HEK293 (cell line): Measurements from ENCODE around the gene NET1.
A peak's percentile ranks its signal among the peaks of the same experiment; 100 is the strongest.

Experiments
- CTCF ChIA-PET: fragments of 350-600 bp; formaldehyde crosslinking; extraction: SDS; loops from one replicate; lab custom pipeline; 2021; ENCODE audit warnings: antibody characterized with exemption; lab: Yijun Ruan, JAX
- POLR2A ChIA-PET: fragments of 300-600 bp; formaldehyde crosslinking; extraction: SDS; loops from one replicate; lab custom pipeline; 2020; ENCODE audit warnings: antibody characterized with exemption, inconsistent platforms; lab: Yijun Ruan, JAX
- H3K27ac ChIP-seq: fragments of 200-500 bp; sonication (Bioruptor generic); 2 replicates; pipeline ENCODE4 v1.5.1; 2014; ENCODE audit warnings: low read depth, low read length, control low read depth, inconsistent platforms; ENCODE audit errors: extremely low read depth
- H3K36me3 ChIP-seq, 2 experiments: fragments of 200-500 bp in 1 of 2; sonication (Bioruptor generic) in 1 of 2; 1 replicate in 1 of 2; 2 replicates in 1 of 2; pipeline ENCODE4 v1.5.1; 2014 to 2017; ENCODE audit warnings: inconsistent platforms in 2 of 2, low read length in 2 of 2; ENCODE audit not compliant: control insufficient read depth in 2 of 2, insufficient read depth in 1 of 2
- H3K4me1 ChIP-seq: fragments of 200-500 bp; sonication (Bioruptor generic); 2 replicates; pipeline ENCODE4 v1.5.1; 2014; ENCODE audit warnings: mild to moderate bottlenecking, low read length, inconsistent platforms; ENCODE audit not compliant: control insufficient read depth, insufficient read depth
- H3K4me3 ChIP-seq: 2 replicates; pipeline ENCODE4 v1.5.1; 2011; ENCODE audit warnings: low read depth, mild to moderate bottlenecking, control low read depth, low read length, moderate library complexity
- H3K9me3 ChIP-seq: fragments of 200-500 bp; sonication (Bioruptor generic); 2 replicates; pipeline ENCODE4 v1.5.1; 2014; ENCODE audit warnings: low read depth, low read length, inconsistent platforms; ENCODE audit not compliant: control insufficient read depth, insufficient read depth
- BCL11B ChIP-seq: fragments of 450-650 bp; formaldehyde crosslinking; IDR thresholded peaks from 2 replicates; pipeline ENCODE4 v1.5.1; 2016; ENCODE audit warnings: low read depth, missing biosample characterization, missing genetic modification characterization
- EGR2 ChIP-seq: fragments of 450-650 bp; formaldehyde crosslinking; IDR thresholded peaks from 2 replicates; pipeline ENCODE4 v1.5.1; 2016; ENCODE audit warnings: low read depth, missing biosample characterization, missing genetic modification characterization
- KLF1 ChIP-seq: fragments of 450-650 bp; formaldehyde crosslinking; IDR thresholded peaks from 2 replicates; pipeline ENCODE4 v1.5.1; 2016; ENCODE audit warnings: missing biosample characterization, missing genetic modification characterization
- KLF17 ChIP-seq: fragments of 450-650 bp; formaldehyde crosslinking; IDR thresholded peaks from 2 replicates; pipeline ENCODE4 v1.5.1; 2016; ENCODE audit warnings: missing biosample characterization, missing genetic modification characterization
- KLF8 ChIP-seq: fragments of 450-650 bp; formaldehyde crosslinking; IDR thresholded peaks from 2 replicates; pipeline ENCODE4 v1.5.1; 2016; ENCODE audit warnings: missing biosample characterization, missing genetic modification characterization
- PRDM6 ChIP-seq: fragments of 450-650 bp; formaldehyde crosslinking; IDR thresholded peaks from 2 replicates; pipeline ENCODE4 v1.5.1; 2017; ENCODE audit warnings: missing biosample characterization, missing genetic modification characterization
- ZBTB17 ChIP-seq: fragments of 450-650 bp; formaldehyde crosslinking; IDR thresholded peaks from 2 replicates; pipeline ENCODE4 v1.5.1; 2016; ENCODE audit warnings: missing biosample characterization, missing genetic modification characterization
- ZBTB44 ChIP-seq: fragments of 450-650 bp; IDR thresholded peaks from 2 replicates; pipeline ENCODE4 v1.5.1; 2018; ENCODE audit warnings: missing biosample characterization, mild to moderate bottlenecking, missing genetic modification characterization
- ZFP37 ChIP-seq: fragments of 450-650 bp; formaldehyde crosslinking; IDR thresholded peaks from 2 replicates; pipeline ENCODE4 v1.5.1; 2016; ENCODE audit warnings: missing biosample characterization, missing genetic modification characterization
- ZNF112 ChIP-seq: fragments of 450-650 bp; formaldehyde crosslinking; IDR thresholded peaks from 2 replicates; pipeline ENCODE4 v1.5.0; 2017; ENCODE audit warnings: missing biosample characterization, missing genetic modification characterization
- ZNF18 ChIP-seq: fragments of 450-650 bp; formaldehyde crosslinking; IDR thresholded peaks from 2 replicates; pipeline ENCODE4 v1.5.1; 2016; ENCODE audit warnings: missing biosample characterization, missing genetic modification characterization
- ZNF239 ChIP-seq: fragments of 450-650 bp; formaldehyde crosslinking; IDR thresholded peaks from 2 replicates; pipeline ENCODE4 v1.5.1; 2016; ENCODE audit warnings: missing biosample characterization, missing genetic modification characterization
- ZNF280D ChIP-seq: fragments of 450-650 bp; formaldehyde crosslinking; IDR thresholded peaks from 2 replicates; pipeline ENCODE4 v1.5.1; 2016; ENCODE audit warnings: missing biosample characterization, missing genetic modification characterization
- ZNF341 ChIP-seq: fragments of 450-650 bp; formaldehyde crosslinking; IDR thresholded peaks from 2 replicates; pipeline ENCODE4; 2016; ENCODE audit warnings: low read depth, missing biosample characterization, missing genetic modification characterization
- ZNF600 ChIP-seq: fragments of 450-650 bp; formaldehyde crosslinking; IDR thresholded peaks from 2 replicates; pipeline ENCODE4 v1.5.1; 2016; ENCODE audit warnings: missing biosample characterization, missing genetic modification characterization
- ZNF610 ChIP-seq: fragments of 450-650 bp; formaldehyde crosslinking; IDR thresholded peaks from 2 replicates; pipeline ENCODE4 v1.5.1; 2016; ENCODE audit warnings: missing biosample characterization, missing genetic modification characterization, borderline replicate concordance
- ZNF639 ChIP-seq: fragments of 450-650 bp; formaldehyde crosslinking; IDR thresholded peaks from 2 replicates; pipeline ENCODE4 v1.5.1; 2016; ENCODE audit warnings: missing biosample characterization, missing genetic modification characterization
- ZNF704 ChIP-seq: fragments of 450-650 bp; formaldehyde crosslinking; IDR thresholded peaks from 2 replicates; pipeline ENCODE4 v1.5.1; 2016; ENCODE audit warnings: missing biosample characterization, missing genetic modification characterization
- ZNF837 ChIP-seq: fragments of 450-650 bp; formaldehyde crosslinking; IDR thresholded peaks from 2 replicates; pipeline ENCODE4 v1.5.1; 2016; ENCODE audit warnings: missing biosample characterization, missing genetic modification characterization
- ZSCAN23 ChIP-seq: fragments of 450-650 bp; formaldehyde crosslinking; IDR thresholded peaks from 2 replicates; pipeline ENCODE4 v1.5.1; 2016; ENCODE audit warnings: missing biosample characterization, missing genetic modification characterization

NET1 gene

GRCh38 chr10:5482016-5482415 lies 69.7 kb downstream of the NET1 start:
- Histone ChIP-seq H3K27ac (no peak overlapping the region), H3K9me3 (no peaks in the 10 kb centered on the region), H3K4me3 (no peak overlapping the region), H3K36me3 (no peaks in the 10 kb centered on the region), H3K4me1 (no peaks in the 10 kb centered on the region)
- TF ChIP-seq ZNF704 (tag by site-specific recombination) (no peak), ZNF837 (tag by site-specific recombination) (no peak), ZNF610 (tag by site-specific recombination) (no peak), EGR2 (tag by site-specific recombination) (no peak), ZNF18 (tag by site-specific recombination) (no peak), KLF17 (tag by site-specific recombination) (no peak), ZNF239 (no peak), ZFP37 (tag by site-specific recombination) (no peak), ZNF280D (tag by site-specific recombination) (no peak), ZNF639 (tag by site-specific recombination) (no peak), KLF1 (tag by site-specific recombination) (no peak), PRDM6 (tag by site-specific recombination) (no peak), KLF8 (tag by site-specific recombination) (no peak), BCL11B (tag by site-specific recombination) (no peak)
- CTCF ChIA-PET, result no interaction called here
- POLR2A ChIA-PET, result no interaction called here

GRCh38 chr10:5484205-5484604 lies 71.8 kb downstream of the NET1 start:
- Histone ChIP-seq H3K9me3 (no peaks in the 10 kb centered on the region), H3K36me3 (no peaks in the 10 kb centered on the region), H3K27ac (no peak overlapping the region), H3K4me1 (no peaks in the 10 kb centered on the region), H3K4me3 (no peak overlapping the region)
- POLR2A ChIA-PET, result no interaction called here
- CTCF ChIA-PET, result interaction anchor here (0.5 to 1.1 kb wide), 2 partner anchors 9 to 54 kb away, joined by 3 read pairs; no protein-coding TSS in a partner anchor
- TF ChIP-seq ZBTB17 (tag by site-specific recombination), result no peak
- no peak for TF ChIP-seq PRDM6 (tag by site-specific recombination)
- TF ChIP-seq ZBTB44 (tag by site-specific recombination), result no peak
- TF ChIP-seq ZNF112 (tag by site-specific recombination), result peak; percentile 96
- TF ChIP-seq ZNF600 (tag by site-specific recombination), result no peak
- no peak for TF ChIP-seq ZSCAN23 (tag by site-specific recombination)
- TF ChIP-seq ZNF341 (tag by site-specific recombination), result no peak
